ENCODE data around the gene GMDS.

Gene GMDS

DNA sequence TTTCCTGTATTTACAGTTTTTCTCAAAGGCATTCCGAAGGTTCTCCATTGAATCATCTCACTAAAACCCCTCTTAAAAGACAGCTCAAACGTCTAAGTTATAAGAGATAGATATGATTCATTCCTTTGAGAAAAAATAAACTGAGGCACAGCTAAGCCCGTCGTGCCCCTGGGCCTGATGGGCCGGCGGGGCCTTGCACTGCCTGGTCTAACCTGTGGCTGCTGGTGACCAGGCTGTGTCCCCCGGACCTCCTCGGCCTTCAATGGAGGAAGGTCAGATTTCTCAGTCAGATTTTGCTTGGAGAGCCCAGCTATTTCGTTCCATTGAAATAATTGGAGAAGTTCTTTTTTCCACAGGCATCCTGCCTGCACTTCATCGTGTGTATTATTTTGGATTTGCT, 647.0 kb downstream of the GMDS start:
- Histone ChIP-seq H3K4me1 (ENCODE audit: low read length) (no peaks in the 10 kb centered on the region), H3K9me3 (replicated peaks; ENCODE audit: insufficient read depth, low read length) (no peaks in the 10 kb centered on the region), H3K9ac (ENCODE audit: low read length) (no peak overlapping the region), H3K27ac (ENCODE audit: low read length) (no peak overlapping the region), H3K9me2 (replicated peaks; ENCODE audit: insufficient read depth, low read length) (no peaks in the 10 kb centered on the region), H3K4me2 (ENCODE audit: low read depth, low read length) (no peak overlapping the region), H3K27me3 (replicated peaks; ENCODE audit: insufficient read depth, low read length) (peaks cover 31% of the 10 kb centered on the region), H4K20me1 (ENCODE audit: insufficient read depth, low read length) (no peaks in the 10 kb centered on the region), H3K79me2 (ENCODE audit: low read length) (no peaks in the 10 kb centered on the region), H3F3A (ENCODE audit: insufficient read depth, low read length) (no peaks in the 10 kb centered on the region), H3K4me3 (ENCODE audit: low read length) (no peak overlapping the region), H3K36me3 (replicated peaks; ENCODE audit: insufficient read depth, low read length) (no peaks in the 10 kb centered on the region), H2AFZ (ENCODE audit: low read length) (no peak overlapping the region)
- TF ChIP-seq, protein P1, sequence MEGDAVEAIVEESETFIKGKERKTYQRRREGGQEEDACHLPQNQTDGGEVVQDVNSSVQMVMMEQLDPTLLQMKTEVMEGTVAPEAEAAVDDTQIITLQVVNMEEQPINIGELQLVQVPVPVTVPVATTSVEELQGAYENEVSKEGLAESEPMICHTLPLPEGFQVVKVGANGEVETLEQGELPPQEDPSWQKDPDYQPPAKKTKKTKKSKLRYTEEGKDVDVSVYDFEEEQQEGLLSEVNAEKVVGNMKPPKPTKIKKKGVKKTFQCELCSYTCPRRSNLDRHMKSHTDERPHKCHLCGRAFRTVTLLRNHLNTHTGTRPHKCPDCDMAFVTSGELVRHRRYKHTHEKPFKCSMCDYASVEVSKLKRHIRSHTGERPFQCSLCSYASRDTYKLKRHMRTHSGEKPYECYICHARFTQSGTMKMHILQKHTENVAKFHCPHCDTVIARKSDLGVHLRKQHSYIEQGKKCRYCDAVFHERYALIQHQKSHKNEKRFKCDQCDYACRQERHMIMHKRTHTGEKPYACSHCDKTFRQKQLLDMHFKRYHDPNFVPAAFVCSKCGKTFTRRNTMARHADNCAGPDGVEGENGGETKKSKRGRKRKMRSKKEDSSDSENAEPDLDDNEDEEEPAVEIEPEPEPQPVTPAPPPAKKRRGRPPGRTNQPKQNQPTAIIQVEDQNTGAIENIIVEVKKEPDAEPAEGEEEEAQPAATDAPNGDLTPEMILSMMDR (IDR thresholded peaks at IDR 0.05; ENCODE audit: low read length), result no peak
- TF ChIP-seq EZH2 (optimal IDR thresholded peaks at IDR 0.05; ENCODE audit: low read depth, low read length), result no peak
- no peak for TF ChIP-seq EZH2phosphoT487 (IDR thresholded peaks at IDR 0.05; ENCODE audit: low read length)
- no peak for DNase-seq

DNA sequence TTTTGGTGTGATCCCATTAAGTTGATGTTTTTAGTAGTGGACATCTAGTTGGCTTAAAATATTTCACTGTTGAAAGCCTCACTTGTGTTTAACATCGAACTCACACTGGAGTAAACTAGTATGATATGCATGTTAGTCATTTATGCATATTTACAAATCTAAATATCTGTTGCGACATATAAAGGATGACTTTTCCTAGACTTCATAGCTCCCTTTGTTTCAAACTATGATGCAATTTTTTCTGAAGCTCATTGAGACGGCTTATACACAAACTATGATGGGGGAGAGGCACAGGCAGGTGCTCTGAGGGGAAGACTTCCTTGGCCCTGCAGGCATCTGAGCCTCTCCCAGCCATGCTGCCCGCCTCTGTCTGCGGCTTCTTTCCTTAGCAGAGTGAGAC, 647.5 kb downstream of the GMDS start:
- no peaks in the 10 kb centered on the region for H3F3A ChIP-seq (ENCODE audit: insufficient read depth, low read length)
- no peak overlapping the region for H3K4me2 ChIP-seq (ENCODE audit: low read depth, low read length)
- H4K20me1 ChIP-seq (ENCODE audit: insufficient read depth, low read length), result no peaks in the 10 kb centered on the region
- H3K36me3 ChIP-seq (replicated peaks; ENCODE audit: insufficient read depth, low read length), result no peaks in the 10 kb centered on the region
- TF ChIP-seq EZH2 (optimal IDR thresholded peaks at IDR 0.05; ENCODE audit: low read depth, low read length) (no peak), EZH2phosphoT487 (IDR thresholded peaks at IDR 0.05; ENCODE audit: low read length) (no peak)
- TF ChIP-seq, protein P1 (IDR thresholded peaks at IDR 0.05; ENCODE audit: low read length), result no peak
- no peaks in the 10 kb centered on the region for H3K9me2 ChIP-seq (replicated peaks; ENCODE audit: insufficient read depth, low read length)
- DNase-seq, result no peak
- no peaks in the 10 kb centered on the region for H3K79me2 ChIP-seq (ENCODE audit: low read length)
- no peak overlapping the region for H3K27ac ChIP-seq (ENCODE audit: low read length)
- H3K9ac ChIP-seq (ENCODE audit: low read length), result no peak overlapping the region
- H2AFZ ChIP-seq (ENCODE audit: low read length), result no peak overlapping the region
- H3K4me1 ChIP-seq (ENCODE audit: low read length), result no peaks in the 10 kb centered on the region
- peaks cover 31% of the 10 kb centered on the region for H3K27me3 ChIP-seq (replicated peaks; ENCODE audit: insufficient read depth, low read length)
- H3K4me3 ChIP-seq (ENCODE audit: low read length), result no peak overlapping the region
- no peaks in the 10 kb centered on the region for H3K9me3 ChIP-seq (replicated peaks; ENCODE audit: insufficient read depth, low read length)

DNA sequence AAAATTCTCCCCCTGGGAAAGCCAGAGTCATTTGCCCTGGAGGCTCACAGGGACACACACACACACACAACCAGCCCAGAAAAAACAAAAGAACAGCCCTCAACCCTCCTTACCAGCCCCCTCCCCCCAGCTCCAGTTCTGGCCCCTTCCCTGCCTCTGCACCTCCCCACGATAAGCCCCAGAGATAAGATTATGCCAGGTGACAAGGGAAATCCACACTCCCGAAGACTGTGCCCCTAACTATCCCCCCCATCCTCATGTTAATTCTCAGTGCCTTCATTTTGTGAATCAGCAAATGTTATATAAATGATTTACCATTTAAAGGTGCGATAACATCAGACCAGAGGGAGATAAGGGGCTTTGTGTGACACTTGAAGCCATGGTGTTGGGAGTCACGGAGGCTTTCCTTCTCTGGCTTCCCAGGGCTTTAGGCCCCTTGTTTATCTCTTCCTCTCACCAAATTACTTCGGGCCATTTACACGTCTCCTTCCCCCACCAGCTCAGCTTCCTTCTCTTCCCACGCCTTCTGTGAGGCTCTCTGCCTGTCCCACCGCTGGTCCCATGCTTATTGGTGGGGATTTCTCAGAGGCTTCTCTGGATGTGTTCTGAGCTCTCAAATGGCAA, 648.2 kb downstream of the GMDS start:
- Histone ChIP-seq H3K4me3 (ENCODE audit: low read length) (no peak overlapping the region), H3K27me3 (replicated peaks; ENCODE audit: insufficient read depth, low read length) (peaks cover 24% of the 10 kb centered on the region), H3K4me2 (ENCODE audit: low read depth, low read length) (no peak overlapping the region), H3K27ac (ENCODE audit: low read length) (no peak overlapping the region), H3K9me2 (replicated peaks; ENCODE audit: insufficient read depth, low read length) (no peaks in the 10 kb centered on the region), H3K9me3 (replicated peaks; ENCODE audit: insufficient read depth, low read length) (no peaks in the 10 kb centered on the region), H3F3A (ENCODE audit: insufficient read depth, low read length) (no peaks in the 10 kb centered on the region), H4K20me1 (ENCODE audit: insufficient read depth, low read length) (no peaks in the 10 kb centered on the region), H3K36me3 (replicated peaks; ENCODE audit: insufficient read depth, low read length) (no peaks in the 10 kb centered on the region), H3K79me2 (ENCODE audit: low read length) (no peaks in the 10 kb centered on the region), H2AFZ (ENCODE audit: low read length) (no peak overlapping the region), H3K9ac (ENCODE audit: low read length) (no peak overlapping the region), H3K4me1 (ENCODE audit: low read length) (no peaks in the 10 kb centered on the region)
- no peak for DNase-seq
- TF ChIP-seq EZH2 (optimal IDR thresholded peaks at IDR 0.05; ENCODE audit: low read depth, low read length) (no peak), EZH2phosphoT487 (IDR thresholded peaks at IDR 0.05; ENCODE audit: low read length) (no peak)
- TF ChIP-seq, protein P1 (IDR thresholded peaks at IDR 0.05; ENCODE audit: low read length), result no peak
